Measurements from ENCODE around the gene ABCC4.

ABCC4 gene

GRCh38 chr13:95120650-95121049, 180.6 kb downstream of the ABCC4 start:
- no peak overlapping the region for H3K4me3 ChIP-seq (ENCODE audit: low read depth, low read length)
- H3K36me3 ChIP-seq (ENCODE audit: control insufficient read depth in 2 of 2, insufficient read depth in 1 of 2, low read length in 2 of 2) = no peaks in the 10 kb centered on the region
- H3K4me1 ChIP-seq (ENCODE audit: control insufficient read depth, insufficient read depth, low read length) = no peaks in the 10 kb centered on the region
- TF ChIP-seq ZBTB44 (tag by site-specific recombination; IDR thresholded peaks at IDR 0.05) = no peak
- TF ChIP-seq SP3 (tag by site-specific recombination; IDR thresholded peaks at IDR 0.05) = no peak
- no peak for TF ChIP-seq ZNF624 (tag by site-specific recombination; IDR thresholded peaks at IDR 0.05)
- no peak for TF ChIP-seq ZNF580 (tag by site-specific recombination; IDR thresholded peaks at IDR 0.05)
- TF ChIP-seq YY2 (tag by site-specific recombination; IDR thresholded peaks at IDR 0.05) = no peak
- TF ChIP-seq ZNF157 (tag by site-specific recombination; IDR thresholded peaks at IDR 0.05) = no peak
- TF ChIP-seq ZNF354C (tag by site-specific recombination; IDR thresholded peaks at IDR 0.05; ENCODE audit: borderline replicate concordance, low read depth) = no peak
- no peak for TF ChIP-seq ZNF2 (tag by site-specific recombination; IDR thresholded peaks at IDR 0.05)
- no peak for TF ChIP-seq ZNF660 (tag by site-specific recombination; IDR thresholded peaks at IDR 0.05)
- TF ChIP-seq ZNF266 (tag by site-specific recombination; IDR thresholded peaks at IDR 0.05; ENCODE audit: low read depth) = no peak
- TF ChIP-seq ZNF138 (tag by site-specific recombination; IDR thresholded peaks at IDR 0.05; ENCODE audit: borderline replicate concordance) = no peak
- no peak for TF ChIP-seq ZNF341 (tag by site-specific recombination; IDR thresholded peaks at IDR 0.05; ENCODE audit: low read depth)
- no peak for TF ChIP-seq KLF1 (tag by site-specific recombination; IDR thresholded peaks at IDR 0.05)
- TF ChIP-seq ZBTB7A (tag by site-specific recombination; IDR thresholded peaks at IDR 0.05; ENCODE audit: low read depth) = no peak
- no peak for TF ChIP-seq ZNF350 (tag by site-specific recombination; IDR thresholded peaks at IDR 0.05)
- no peak for TF ChIP-seq HOXC10 (CRISPR knock-in tag; IDR thresholded peaks at IDR 0.05)
- CTCF ChIA-PET = interaction anchor here (0.5 kb wide), 1 partner anchor 418 kb away, joined by 3 read pairs; no protein-coding TSS in a partner anchor
- no peaks in the 10 kb centered on the region for H3K9me3 ChIP-seq (ENCODE audit: control insufficient read depth, insufficient read depth, low read depth, low read length)
- no peak overlapping the region for H3K27ac ChIP-seq (ENCODE audit: extremely low read depth, low read depth, low read length)
- POLR2A ChIA-PET = no interaction called here

GRCh38 chr13:95118541-95119324, 182.5 kb downstream of the ABCC4 start:
- Histone ChIP-seq H3K36me3 (ENCODE audit: control insufficient read depth in 2 of 2, insufficient read depth in 1 of 2, low read length in 2 of 2) (no peaks in the 10 kb centered on the region), H3K4me3 (ENCODE audit: low read depth, low read length) (no peak overlapping the region), H3K9me3 (ENCODE audit: control insufficient read depth, insufficient read depth, low read depth, low read length) (no peaks in the 10 kb centered on the region), H3K27ac (ENCODE audit: extremely low read depth, low read depth, low read length) (no peak overlapping the region), H3K4me1 (ENCODE audit: control insufficient read depth, insufficient read depth, low read length) (no peaks in the 10 kb centered on the region)
- TF ChIP-seq ATF2 (tag by site-specific recombination; IDR thresholded peaks at IDR 0.05; ENCODE audit: low read depth) (no peak), YY1 (tag by site-specific recombination; IDR thresholded peaks at IDR 0.05) (no peak), ZNF10 (tag by site-specific recombination; IDR thresholded peaks at IDR 0.05) (no peak), ZNF530 (tag by site-specific recombination; IDR thresholded peaks at IDR 0.05; ENCODE audit: low read depth) (no peak)
- POLR2A ChIA-PET = interaction anchor here (0.7 kb wide), 1 partner anchor 330 kb away, joined by 3 read pairs; no protein-coding TSS in a partner anchor
- CTCF ChIA-PET = interaction anchor here (0.6 kb wide), 2 partner anchors 8 to 30 kb away, joined by 3 to 4 read pairs; no protein-coding TSS in a partner anchor
